H1 (cell line): ENCODE measurements around the gene HECTD3. TPM values are rescaled to one million over a fixed set of nuclear protein-coding genes. Genes with fewer than 3 reads are reported as not detected.

Experiments used
- CTCF ChIA-PET: fragments of 300-600 bp; sonication (Branson Sonifier 250); formaldehyde crosslinking; loops from one replicate; lab custom pipeline; 2021; ENCODE audit not compliant: partially characterized antibody; lab: Charles Lee
- POLR2A ChIA-PET: fragments of 300-600 bp; sonication (Branson Sonifier 250); formaldehyde crosslinking; loops from one replicate; lab custom pipeline; 2021; ENCODE audit warnings: inconsistent platforms; ENCODE audit not compliant: partially characterized antibody; lab: Charles Lee
- DNase-seq, 2 experiments: peaks; one replicate each; pipeline versions ENCODE4 v3.0.0 to v3.0.0-alpha.2; 2010 to 2022; ENCODE audit warnings: low spot score in 2 of 2, low read depth in 1 of 2, mixed read lengths in 1 of 2
- FAIRE-seq: peaks from 2 replicates; lab custom pipeline; 2011; peaks lifted over from hg19 to GRCh38; lab: Jason Lieb, UNC
- H2AFZ ChIP-seq: 2 replicates; pipeline ENCODE4 v1.8.1; 2012; ENCODE audit warnings: low read length, inconsistent platforms
- H2AK5ac ChIP-seq: 2 replicates; pipeline ENCODE4 v1.6.1; 2013; ENCODE audit warnings: low read depth, low read length
- H2BK120ac ChIP-seq: replicated peaks from 2 replicates; pipeline ENCODE3; 2013; ENCODE audit warnings: low read depth, low read length, inconsistent platforms
- H2BK12ac ChIP-seq: 2 replicates; pipeline ENCODE4 v1.6.1; 2013; ENCODE audit warnings: low read depth, low read length
- H2BK15ac ChIP-seq: 2 replicates; pipeline ENCODE4 v1.6.1; 2013; ENCODE audit warnings: low read length
- H2BK20ac ChIP-seq: 2 replicates; pipeline ENCODE4 v1.6.1; 2013; ENCODE audit warnings: low read length
- H2BK5ac ChIP-seq: 2 replicates; pipeline ENCODE4 v1.6.1; 2013; ENCODE audit warnings: low read depth, low read length
- H3K14ac ChIP-seq: 2 replicates; pipeline ENCODE4 v1.6.1; 2013; ENCODE audit warnings: inconsistent platforms; ENCODE audit not compliant: insufficient read length
- H3K18ac ChIP-seq: 2 replicates; pipeline ENCODE4 v1.6.1; 2013; ENCODE audit warnings: low read length; ENCODE audit errors: extremely low read depth
- H3K23ac ChIP-seq: 2 replicates; pipeline ENCODE4 v1.6.1; 2013; ENCODE audit warnings: inconsistent platforms; ENCODE audit not compliant: insufficient read length
- H3K23me2 ChIP-seq: 2 replicates; pipeline ENCODE4 v1.6.1; 2013; ENCODE audit warnings: low read depth, low read length
- H3K27ac ChIP-seq: 2 replicates; pipeline ENCODE4 v1.6.1; 2011; ENCODE audit warnings: low read depth, low read length, inconsistent platforms
- H3K27me3 ChIP-seq, 4 experiments: replicated peaks in 1 of 4; 1 replicate in 1 of 4; 2 replicates in 3 of 4; pipeline versions ENCODE4 v1.6.1 to v1.8.1; 2011 to 2013; ENCODE audit warnings: low read length in 3 of 4, mild to moderate bottlenecking in 3 of 4, inconsistent platforms in 2 of 4, mixed read lengths in 2 of 4, moderate library complexity in 1 of 4; ENCODE audit not compliant: control insufficient read depth in 3 of 4, insufficient read depth in 3 of 4; ENCODE audit errors: extremely low read depth in 1 of 4
- H3K36me3 ChIP-seq, 4 experiments: 2 replicates each; pipeline versions ENCODE4 v1.6.1 to v1.8.1; 2011 to 2013; ENCODE audit warnings: mild to moderate bottlenecking in 4 of 4, low read length in 3 of 4, moderate library complexity in 2 of 4, control low read depth in 1 of 4, inconsistent platforms in 1 of 4; ENCODE audit not compliant: insufficient read depth in 4 of 4, control insufficient read depth in 2 of 4
- H3K4ac ChIP-seq: replicated peaks from 2 replicates; pipeline ENCODE3; 2013; ENCODE audit warnings: low read length, low read depth, mixed read lengths, inconsistent platforms; ENCODE audit not compliant: insufficient read length
- H3K4me1 ChIP-seq, 4 experiments: replicated peaks in 1 of 4; 1 replicate in 1 of 4; 2 replicates in 3 of 4; pipeline versions ENCODE4 v1.6.1 to v1.8.1; 2011 to 2013; ENCODE audit warnings: low read length in 3 of 4, inconsistent platforms in 2 of 4, mixed read lengths in 1 of 4; ENCODE audit not compliant: insufficient read depth in 4 of 4, control insufficient read depth in 3 of 4
- H3K4me2 ChIP-seq, 2 experiments: 2 replicates each; pipeline versions ENCODE4 v1.6.1 to v1.8.1; 2011 to 2013; ENCODE audit warnings: low read depth in 2 of 2, low read length in 2 of 2, control low read depth in 1 of 2, inconsistent platforms in 1 of 2, mild to moderate bottlenecking in 1 of 2; ENCODE audit not compliant: insufficient read depth in 1 of 2
- H3K4me3 ChIP-seq, 4 experiments: fragments of 200-600, 300-600 bp in 1 of 4; sonication (generic), shearing (Covaris generic), sonication (Bioruptor Twin) in 1 of 4; 2 replicates each; pipeline versions ENCODE4 v1.5.1 to v1.8.1; 2011 to 2016; ENCODE audit warnings: low read length in 4 of 4, low read depth in 3 of 4, control low read depth in 2 of 4, inconsistent platforms in 2 of 4, mild to moderate bottlenecking in 2 of 4, mixed read lengths in 1 of 4, moderate library complexity in 1 of 4; ENCODE audit not compliant: insufficient read depth in 2 of 4; ENCODE audit errors: extremely low read depth in 1 of 4
- H3K56ac ChIP-seq: replicated peaks from 2 replicates; pipeline ENCODE3; 2013; ENCODE audit warnings: low read depth, mild to moderate bottlenecking, mixed read lengths, low read length, inconsistent platforms; ENCODE audit not compliant: insufficient read length
- H3K79me1 ChIP-seq: 2 replicates; pipeline ENCODE4 v1.6.1; 2013; ENCODE audit warnings: low read depth, low read length, control low read depth
- H3K79me2 ChIP-seq, 2 experiments: 2 replicates each; pipeline versions ENCODE4 v1.6.1 to v1.8.1; 2012 to 2013; ENCODE audit warnings: low read length in 2 of 2, mild to moderate bottlenecking in 2 of 2, inconsistent platforms in 1 of 2; ENCODE audit not compliant: insufficient read depth in 2 of 2, control insufficient read depth in 1 of 2
- H3K9ac ChIP-seq, 4 experiments: replicated peaks in 1 of 4; 1 replicate in 1 of 4; 2 replicates in 3 of 4; pipeline versions ENCODE4 v1.6.1 to v1.8.1; 2011 to 2013; ENCODE audit warnings: low read depth in 3 of 4, low read length in 3 of 4, control low read depth in 2 of 4, mild to moderate bottlenecking in 2 of 4, moderate library complexity in 2 of 4, inconsistent platforms in 1 of 4; ENCODE audit errors: extremely low read depth in 1 of 4
- H3K9me3 ChIP-seq, 2 experiments: 2 replicates each; pipeline versions ENCODE4 v1.6.1 to v1.8.1; 2012 to 2013; ENCODE audit warnings: mild to moderate bottlenecking in 2 of 2, moderate library complexity in 2 of 2, control low read depth in 1 of 2, inconsistent platforms in 1 of 2, low read depth in 1 of 2, low read length in 1 of 2, mixed read lengths in 1 of 2; ENCODE audit not compliant: insufficient read depth in 2 of 2
- H4K20me1 ChIP-seq, 2 experiments: replicated peaks in 1 of 2; 2 replicates each; pipeline versions ENCODE3 to v1.8.1; 2011 to 2013; ENCODE audit warnings: inconsistent platforms in 2 of 2, low read length in 2 of 2, mild to moderate bottlenecking in 1 of 2; ENCODE audit not compliant: insufficient read depth in 2 of 2, control insufficient read depth in 1 of 2
- H4K5ac ChIP-seq: 2 replicates; pipeline ENCODE4 v1.6.1; 2013; ENCODE audit warnings: low read length, low read depth, mixed read lengths, inconsistent platforms; ENCODE audit not compliant: insufficient read length
- H4K8ac ChIP-seq: 2 replicates; pipeline ENCODE4 v1.8.0; 2013; ENCODE audit warnings: mild to moderate bottlenecking, moderate library complexity, low read length, inconsistent platforms; ENCODE audit not compliant: insufficient read depth; ENCODE audit errors: extremely low read depth
- H4K91ac ChIP-seq: replicated peaks from 2 replicates; pipeline ENCODE3; 2013; ENCODE audit warnings: low read length, mixed read lengths, inconsistent platforms; ENCODE audit not compliant: insufficient read length
- BRCA1 ChIP-seq: IDR thresholded peaks from 2 replicates; pipeline ENCODE4 v1.6.1; 2012; ENCODE audit warnings: low read depth, low read length, improper control_type of control experiment
- CBX5 ChIP-seq: fragments of 300-800, 300-1000 bp; sonication (generic); IDR thresholded peaks from 2 replicates; pipeline ENCODE4 v1.7.1; 2016; ENCODE audit warnings: antibody characterized with exemption, low read length, low read depth
- CHD2 ChIP-seq: IDR thresholded peaks from 2 replicates; pipeline ENCODE4 v1.6.1; 2012; ENCODE audit warnings: low read length, improper control_type of control experiment
- E2F6 ChIP-seq: IDR thresholded peaks from 2 replicates; pipeline ENCODE4 v1.6.1; 2012; ENCODE audit warnings: inconsistent platforms
- GABPA ChIP-seq: IDR thresholded peaks from 2 replicates; pipeline ENCODE4 v1.6.1; 2011; ENCODE audit warnings: mild to moderate bottlenecking, low read length, moderate library complexity, borderline replicate concordance; ENCODE audit not compliant: insufficient read depth
- HDAC2 ChIP-seq, 2 experiments: fragments of 300-600 bp in 1 of 2; sonication (generic) in 1 of 2; IDR thresholded peaks; 2 replicates each; pipeline ENCODE4 v1.6.1; 2011 to 2012; ENCODE audit warnings: low read depth in 2 of 2, low read length in 2 of 2, mild to moderate bottlenecking in 2 of 2, moderate library complexity in 2 of 2, borderline replicate concordance in 1 of 2, inconsistent platforms in 1 of 2
- MAX ChIP-seq: IDR thresholded peaks from 2 replicates; pipeline ENCODE4 v1.6.1; 2012; ENCODE audit warnings: inconsistent platforms
- POU5F1 ChIP-seq: IDR thresholded peaks from 2 replicates; pipeline ENCODE4 v1.6.1; 2011; ENCODE audit warnings: low read depth, mild to moderate bottlenecking, low read length, moderate library complexity
- RAD21 ChIP-seq, 2 experiments: IDR thresholded peaks in 1 of 2; conservative IDR thresholded peaks in 1 of 2; 2 replicates each; pipeline ENCODE4 v1.6.1; 2011; ENCODE audit warnings: low read depth in 2 of 2, low read length in 2 of 2, improper control_type of control experiment in 1 of 2, inconsistent platforms in 1 of 2, mild to moderate bottlenecking in 1 of 2, moderate library complexity in 1 of 2
- RFX5 ChIP-seq: IDR thresholded peaks from 2 replicates; pipeline ENCODE4 v1.6.1; 2011; ENCODE audit warnings: low read depth, low read length, improper control_type of control experiment, borderline replicate concordance
- SRF ChIP-seq: IDR thresholded peaks from 2 replicates; pipeline ENCODE4 v1.6.1; 2011; ENCODE audit warnings: mild to moderate bottlenecking, low read depth, low read length, moderate library complexity
- TAF7 ChIP-seq: optimal IDR thresholded peaks from 2 replicates; pipeline ENCODE3; 2011; ENCODE audit warnings: low read depth, mild to moderate bottlenecking, inconsistent platforms, low read length, moderate library complexity, borderline replicate concordance
- YY1 ChIP-seq: IDR thresholded peaks from 2 replicates; pipeline ENCODE4 v1.6.1; 2011; ENCODE audit warnings: low read depth, mild to moderate bottlenecking, low read length
- WGBS, 2 experiments: shearing (Covaris generic) in 1 of 2; methylation state at CpG; one replicate each; pipeline versions ENCODE4 v1.1.6 to v1.1.7; 2013 to 2015; ENCODE audit warnings: low lambda C conversion rate in 2 of 2, mixed read lengths in 2 of 2, inconsistent platforms in 1 of 2, low coverage in 1 of 2, missing lambda C conversion rate in 1 of 2; ENCODE audit not compliant: insufficient replicate concordance in 2 of 2, insufficient coverage in 1 of 2, insufficient read length in 1 of 2; ENCODE audit errors: extremely low coverage in 1 of 2, missing lambda C conversion rate in 1 of 2; 5-methylcytosine and 5-hydroxymethylcytosine counted together
- polyA plus RNA-seq, 7 experiments: library from polyadenylated mRNA; depleted of rRNA in 3 of 7; stranded (reverse) in 5 of 7; unstranded in 2 of 7; fragments of >200 nt in 5 of 7; fragments of 200-250 nt in 2 of 7; gene quantifications; 1 replicate in 5 of 7; 2 replicates in 1 of 7; 4 replicates in 1 of 7; pipeline versions ENCODE4 v1.2.1 to v1.2.3, GENCODE V29; 2011 to 2013; ENCODE audit warnings: missing spikeins in 2 of 7, mixed read lengths in 2 of 7
- total RNA-seq: library from RNA; stranded (reverse); fragmentation: NEBNext Ultra II Directional; extraction: Animal tissue kit (Norgen Biotek cat#: 25700); gene quantifications from 2 replicates; pipeline ENCODE4 v1.2.1, GENCODE V29; 2021

The HECTD3 gene
- total and polyA plus RNA-seq, 2 of the 8 experiments (the other 6 are each of a cell fraction or from before 2014, with no cell fraction given), result 32.9 to 52.7 TPM

DNA sequence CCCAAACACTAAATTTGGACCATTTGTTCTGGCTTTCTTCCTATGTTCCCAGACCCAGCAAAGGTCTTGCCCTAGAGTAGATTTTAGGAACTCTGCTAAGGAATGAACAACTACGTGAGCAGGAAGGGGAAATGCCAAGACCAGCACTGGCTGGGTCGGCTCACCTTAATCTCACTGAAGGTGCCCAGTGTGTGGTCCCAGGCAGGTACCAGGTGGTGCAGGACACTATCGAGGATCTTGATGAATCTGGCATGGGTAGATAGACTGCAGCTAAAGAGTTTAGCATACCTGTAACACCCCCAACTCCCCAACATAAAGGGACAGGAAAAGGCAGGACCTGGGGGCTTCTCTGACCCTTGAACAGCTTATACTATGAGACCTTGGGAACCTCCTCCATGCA is 3.0 kb downstream of the HECTD3 start:
- H3K23me2 ChIP-seq, result peaks cover 10% of the 10 kb centered on the region
- ChIA-PET CTCF (interaction anchor here (1.2 to 15.4 kb wide), 4 partner anchors 19 to 485 kb away, joined by 3 to 424 read pairs (median 6); no protein-coding TSS in a partner anchor), POLR2A (interaction anchor here (0.9 to 1.7 kb wide), 3 partner anchors 11 to 228 kb away, joined by 3 to 5 read pairs (median 4); no protein-coding TSS in a partner anchor)
- H3K23ac ChIP-seq, result no peak overlapping the region
- H2BK5ac ChIP-seq, result no peak overlapping the region
- H3K79me1 ChIP-seq, result no peaks in the 10 kb centered on the region
- no peaks in the 10 kb centered on the region for H3K27me3 ChIP-seq
- 74% methylated on average over 3 of the region's 3 CpGs; no CpG with 5 or more reads in 1 of the 2 experiments for WGBS, 2 experiments
- no peak overlapping the region for H3K4ac ChIP-seq
- H3K27ac ChIP-seq, result no peak overlapping the region
- H3K4me2 ChIP-seq, result no peak overlapping the region
- H2AFZ ChIP-seq, result no peak overlapping the region
- H3K18ac ChIP-seq, result no peak overlapping the region
- peaks cover 0 to 8% of the 10 kb centered on the region in 2 experiments for H4K20me1 ChIP-seq
- peaks cover 6 to 31% (median 16%) of the 10 kb centered on the region in 4 experiments; a peak in 7 of 8 replicates for H3K36me3 ChIP-seq
- H4K8ac ChIP-seq, result no peak overlapping the region
- H3K4me1 ChIP-seq, result peaks cover 5 to 10% (median 6%) of the 10 kb centered on the region in 4 experiments; a peak in 6 of 7 replicates
- FAIRE-seq (no peak), DNase-seq (no peak)
- no peaks in the 10 kb centered on the region for H3K79me2 ChIP-seq
- no peak overlapping the region for H4K5ac ChIP-seq
- no peak overlapping the region for H2AK5ac ChIP-seq
- no peak overlapping the region for H3K14ac ChIP-seq
- no peak overlapping the region for H4K91ac ChIP-seq
- no peak overlapping the region for H2BK15ac ChIP-seq
- no peak overlapping the region for H2BK20ac ChIP-seq
- H3K4me3 ChIP-seq, result no peak overlapping the region
- H2BK120ac ChIP-seq, result no peak overlapping the region
- H3K9me3 ChIP-seq, result no peaks in the 10 kb centered on the region
- H3K56ac ChIP-seq, result no peak overlapping the region
- no peak overlapping the region for H2BK12ac ChIP-seq
- H3K9ac ChIP-seq, result no peak overlapping the region
- no peak for TF ChIP-seq GABPA
- TF ChIP-seq MAX, result no peak
- no peak for TF ChIP-seq SRF
- no peak for TF ChIP-seq BRCA1
- no peak for TF ChIP-seq HDAC2 (IDR thresholded peaks at IDR 0.05; ENCODE audit: borderline replicate concordance in 1 of 2, low read depth in 2 of 2, low read length in 2 of 2)
- TF ChIP-seq CBX5, result no peak
- no peak for TF ChIP-seq RAD21 (IDR thresholded peaks at IDR 0.05 in 1 of 2, conservative IDR thresholded peaks at IDR 0.05 in 1 of 2; ENCODE audit: low read depth in 2 of 2, low read length in 2 of 2)
- no peak for TF ChIP-seq YY1
- TF ChIP-seq CHD2, result no peak
- TF ChIP-seq RFX5, result no peak
- TF ChIP-seq POU5F1, result no peak
- TF ChIP-seq E2F6, result no peak
- no peak for TF ChIP-seq TAF7
